Activated CD8-positive, alpha-beta memory T cell treated with anti-CD3 and anti-CD28 coated beads, Interleukin-2, amount 50 U/mL, for 48 hours (primary cell): ENCODE data around the gene FGF18.

ENCODE experiments used
- DNase-seq: peaks from one replicate; pipeline ENCODE4 v3.0.0-alpha.2; 2020

Gene FGF18

DNA sequence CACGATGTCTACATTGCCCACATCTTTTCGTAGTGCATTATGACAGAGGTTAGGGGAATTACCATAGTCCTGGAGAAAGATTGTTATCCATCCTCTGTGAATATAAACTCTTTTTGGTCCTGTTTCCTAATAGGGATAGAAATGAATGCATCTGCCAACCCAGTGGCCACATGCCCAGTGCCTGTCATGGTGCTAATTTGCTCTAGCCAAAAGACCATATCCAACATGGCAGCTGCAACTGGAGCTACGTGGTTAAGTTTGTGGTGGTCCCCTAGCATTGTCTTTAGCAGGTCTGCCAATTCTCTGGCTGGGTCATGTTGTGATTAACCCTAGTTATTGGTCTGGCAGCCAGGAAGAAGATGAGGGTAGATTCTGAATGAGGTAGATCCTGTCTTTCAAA, 87.5 kb downstream of the FGF18 start:
- no peak for DNase-seq
